HEK293 (cell line): ENCODE results near the gene CD99L2.

Source experiments
- CTCF ChIA-PET: fragments of 350-600 bp; formaldehyde crosslinking; extraction: SDS; loops from one replicate; lab custom pipeline; 2021; ENCODE audit warnings: antibody characterized with exemption; lab: Yijun Ruan, JAX
- POLR2A ChIA-PET: fragments of 300-600 bp; formaldehyde crosslinking; extraction: SDS; loops from one replicate; lab custom pipeline; 2020; ENCODE audit warnings: antibody characterized with exemption, inconsistent platforms; lab: Yijun Ruan, JAX
- H3K27ac ChIP-seq: fragments of 200-500 bp; sonication (Bioruptor generic); 2 replicates; pipeline ENCODE4 v1.5.1; 2014; ENCODE audit warnings: low read depth, low read length, control low read depth, inconsistent platforms; ENCODE audit errors: extremely low read depth
- H3K36me3 ChIP-seq, 2 experiments: fragments of 200-500 bp in 1 of 2; sonication (Bioruptor generic) in 1 of 2; 1 replicate in 1 of 2; 2 replicates in 1 of 2; pipeline ENCODE4 v1.5.1; 2014 to 2017; ENCODE audit warnings: inconsistent platforms in 2 of 2, low read length in 2 of 2; ENCODE audit not compliant: control insufficient read depth in 2 of 2, insufficient read depth in 1 of 2
- H3K4me1 ChIP-seq: fragments of 200-500 bp; sonication (Bioruptor generic); 2 replicates; pipeline ENCODE4 v1.5.1; 2014; ENCODE audit warnings: mild to moderate bottlenecking, low read length, inconsistent platforms; ENCODE audit not compliant: control insufficient read depth, insufficient read depth
- H3K4me3 ChIP-seq: 2 replicates; pipeline ENCODE4 v1.5.1; 2011; ENCODE audit warnings: low read depth, mild to moderate bottlenecking, control low read depth, low read length, moderate library complexity
- H3K9me3 ChIP-seq: fragments of 200-500 bp; sonication (Bioruptor generic); 2 replicates; pipeline ENCODE4 v1.5.1; 2014; ENCODE audit warnings: low read depth, low read length, inconsistent platforms; ENCODE audit not compliant: control insufficient read depth, insufficient read depth
- AEBP2 ChIP-seq: fragments of 450-650 bp; formaldehyde crosslinking; IDR thresholded peaks from 2 replicates; pipeline ENCODE4 v1.5.1; 2016; ENCODE audit warnings: missing biosample characterization, missing genetic modification characterization, borderline replicate concordance
- GLIS2 ChIP-seq: fragments of 450-650 bp; formaldehyde crosslinking; IDR thresholded peaks from 2 replicates; pipeline ENCODE4 v1.5.1; 2016; ENCODE audit warnings: missing biosample characterization, missing genetic modification characterization
- IKZF3 ChIP-seq: fragments of 450-650 bp; IDR thresholded peaks from 2 replicates; pipeline ENCODE4 v1.5.0; 2018; ENCODE audit warnings: missing biosample characterization, mild to moderate bottlenecking, missing genetic modification characterization, moderate library complexity
- KLF10 ChIP-seq: fragments of 450-650 bp; IDR thresholded peaks from 2 replicates; pipeline ENCODE4 v1.5.1; 2018; ENCODE audit warnings: missing biosample characterization, mild to moderate bottlenecking, missing genetic modification characterization
- KLF16 ChIP-seq: fragments of 450-650 bp; formaldehyde crosslinking; IDR thresholded peaks from 2 replicates; pipeline ENCODE4 v1.5.1; 2017; ENCODE audit warnings: missing biosample characterization, missing genetic modification characterization
- PRDM1 ChIP-seq: fragments of 450-650 bp; formaldehyde crosslinking; IDR thresholded peaks from 2 replicates; pipeline ENCODE4; 2016; ENCODE audit warnings: missing biosample characterization, missing genetic modification characterization
- PRDM6 ChIP-seq: fragments of 450-650 bp; formaldehyde crosslinking; IDR thresholded peaks from 2 replicates; pipeline ENCODE4 v1.5.1; 2017; ENCODE audit warnings: missing biosample characterization, missing genetic modification characterization
- SCRT2 ChIP-seq: fragments of 450-650 bp; formaldehyde crosslinking; IDR thresholded peaks from 2 replicates; pipeline ENCODE4 v1.5.1; 2016; ENCODE audit warnings: missing biosample characterization, missing genetic modification characterization
- ZBTB8A ChIP-seq: fragments of 450-650 bp; formaldehyde crosslinking; IDR thresholded peaks from 2 replicates; pipeline ENCODE4 v1.5.1; 2016; ENCODE audit warnings: missing biosample characterization, missing genetic modification characterization
- ZIC2 ChIP-seq: fragments of 450-650 bp; formaldehyde crosslinking; IDR thresholded peaks from 2 replicates; pipeline ENCODE4 v1.5.1; 2016; ENCODE audit warnings: missing biosample characterization, missing genetic modification characterization
- ZNF155 ChIP-seq: fragments of 450-650 bp; formaldehyde crosslinking; IDR thresholded peaks from 2 replicates; pipeline ENCODE4 v1.5.1; 2016; ENCODE audit warnings: missing biosample characterization, missing genetic modification characterization
- ZNF157 ChIP-seq: fragments of 450-650 bp; formaldehyde crosslinking; IDR thresholded peaks from 2 replicates; pipeline ENCODE4 v1.5.1; 2016; ENCODE audit warnings: missing biosample characterization, missing genetic modification characterization
- ZNF169 ChIP-seq: fragments of 450-650 bp; formaldehyde crosslinking; IDR thresholded peaks from 2 replicates; pipeline ENCODE4 v1.5.1; 2016; ENCODE audit warnings: missing biosample characterization, missing genetic modification characterization
- ZNF174 ChIP-seq: fragments of 450-650 bp; formaldehyde crosslinking; IDR thresholded peaks from 2 replicates; pipeline ENCODE4 v1.5.0; 2017; ENCODE audit warnings: missing biosample characterization, mild to moderate bottlenecking, missing genetic modification characterization
- ZNF335 ChIP-seq: fragments of 450-650 bp; formaldehyde crosslinking; conservative IDR thresholded peaks from 2 replicates; pipeline ENCODE4 v1.5.1; 2016; ENCODE audit warnings: missing biosample characterization, missing genetic modification characterization
- ZNF341 ChIP-seq: fragments of 450-650 bp; formaldehyde crosslinking; IDR thresholded peaks from 2 replicates; pipeline ENCODE4; 2016; ENCODE audit warnings: low read depth, missing biosample characterization, missing genetic modification characterization
- ZNF37A ChIP-seq: fragments of 450-650 bp; IDR thresholded peaks from 2 replicates; pipeline ENCODE4 v1.5.1; 2018; ENCODE audit warnings: missing biosample characterization, missing genetic modification characterization
- ZNF433 ChIP-seq: fragments of 450-650 bp; formaldehyde crosslinking; IDR thresholded peaks from 2 replicates; pipeline ENCODE4 v1.5.1; 2016; ENCODE audit warnings: missing biosample characterization, missing genetic modification characterization, low read depth
- ZNF514 ChIP-seq: fragments of 450-650 bp; formaldehyde crosslinking; IDR thresholded peaks from 2 replicates; pipeline ENCODE4 v1.5.1; 2016; ENCODE audit warnings: missing biosample characterization, missing genetic modification characterization
- ZNF548 ChIP-seq: fragments of 450-650 bp; formaldehyde crosslinking; IDR thresholded peaks from 2 replicates; pipeline ENCODE4 v1.5.1; 2016; ENCODE audit warnings: missing biosample characterization, missing genetic modification characterization
- ZNF549 ChIP-seq: fragments of 450-650 bp; IDR thresholded peaks from 2 replicates; pipeline ENCODE4 v1.5.1; 2018; ENCODE audit warnings: missing biosample characterization, missing genetic modification characterization, mild to moderate bottlenecking, inconsistent platforms, moderate library complexity
- ZNF639 ChIP-seq: fragments of 450-650 bp; formaldehyde crosslinking; IDR thresholded peaks from 2 replicates; pipeline ENCODE4 v1.5.1; 2016; ENCODE audit warnings: missing biosample characterization, missing genetic modification characterization
- ZNF654 ChIP-seq: fragments of 450-650 bp; formaldehyde crosslinking; IDR thresholded peaks from 2 replicates; pipeline ENCODE4 v1.5.1; 2016; ENCODE audit warnings: low read depth, missing biosample characterization, missing genetic modification characterization
- ZNF677 ChIP-seq: fragments of 450-650 bp; IDR thresholded peaks from 2 replicates; pipeline ENCODE4 v1.5.0; 2018; ENCODE audit warnings: missing biosample characterization, mild to moderate bottlenecking, missing genetic modification characterization, moderate library complexity
- ZNF777 ChIP-seq: fragments of 450-650 bp; formaldehyde crosslinking; IDR thresholded peaks from 2 replicates; pipeline ENCODE4 v1.5.1; 2017; ENCODE audit warnings: missing biosample characterization, missing genetic modification characterization, borderline replicate concordance
- ZSCAN4 ChIP-seq: fragments of 450-650 bp; formaldehyde crosslinking; IDR thresholded peaks from 2 replicates; pipeline ENCODE4 v1.5.1; 2017; ENCODE audit warnings: missing biosample characterization, missing genetic modification characterization
- TF ChIP-seq, protein P1 (sequence below): fragments of 450-650 bp; formaldehyde crosslinking; IDR thresholded peaks from 2 replicates; pipeline ENCODE4 v1.5.1; 2017; ENCODE audit warnings: missing biosample characterization, missing genetic modification characterization

The CD99L2 gene

DNA sequence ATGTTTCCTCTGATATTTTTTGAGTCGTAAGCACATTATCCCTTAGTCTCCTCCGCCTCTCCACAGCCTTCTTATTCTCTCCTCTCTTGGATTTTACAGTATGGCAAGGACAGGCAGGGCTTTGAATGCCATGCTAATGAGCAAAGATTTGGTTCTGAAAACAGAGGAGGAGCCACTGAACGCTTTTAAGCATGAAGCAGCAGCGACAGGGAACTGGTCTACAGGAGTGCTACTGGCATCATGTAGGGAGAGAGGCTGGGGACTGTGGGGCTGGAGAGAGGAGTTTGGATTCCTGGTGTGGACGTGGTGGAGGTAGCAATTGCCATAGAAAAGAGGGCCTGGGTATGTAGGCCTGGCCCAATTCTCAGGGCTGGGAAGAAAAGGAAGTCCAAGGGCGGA, 4.6 kb upstream of the CD99L2 start (continued):
- TF ChIP-seq, protein P1, sequence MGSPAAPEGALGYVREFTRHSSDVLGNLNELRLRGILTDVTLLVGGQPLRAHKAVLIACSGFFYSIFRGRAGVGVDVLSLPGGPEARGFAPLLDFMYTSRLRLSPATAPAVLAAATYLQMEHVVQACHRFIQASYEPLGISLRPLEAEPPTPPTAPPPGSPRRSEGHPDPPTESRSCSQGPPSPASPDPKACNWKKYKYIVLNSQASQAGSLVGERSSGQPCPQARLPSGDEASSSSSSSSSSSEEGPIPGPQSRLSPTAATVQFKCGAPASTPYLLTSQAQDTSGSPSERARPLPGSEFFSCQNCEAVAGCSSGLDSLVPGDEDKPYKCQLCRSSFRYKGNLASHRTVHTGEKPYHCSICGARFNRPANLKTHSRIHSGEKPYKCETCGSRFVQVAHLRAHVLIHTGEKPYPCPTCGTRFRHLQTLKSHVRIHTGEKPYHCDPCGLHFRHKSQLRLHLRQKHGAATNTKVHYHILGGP: no peak
- TF ChIP-seq SCRT2 (tag by site-specific recombination) (no peak), ZNF777 (tag by site-specific recombination) (no peak), ZNF548 (tag by site-specific recombination) (no peak), ZNF677 (tag by site-specific recombination) (no peak), ZNF549 (tag by site-specific recombination) (no peak)

DNA sequence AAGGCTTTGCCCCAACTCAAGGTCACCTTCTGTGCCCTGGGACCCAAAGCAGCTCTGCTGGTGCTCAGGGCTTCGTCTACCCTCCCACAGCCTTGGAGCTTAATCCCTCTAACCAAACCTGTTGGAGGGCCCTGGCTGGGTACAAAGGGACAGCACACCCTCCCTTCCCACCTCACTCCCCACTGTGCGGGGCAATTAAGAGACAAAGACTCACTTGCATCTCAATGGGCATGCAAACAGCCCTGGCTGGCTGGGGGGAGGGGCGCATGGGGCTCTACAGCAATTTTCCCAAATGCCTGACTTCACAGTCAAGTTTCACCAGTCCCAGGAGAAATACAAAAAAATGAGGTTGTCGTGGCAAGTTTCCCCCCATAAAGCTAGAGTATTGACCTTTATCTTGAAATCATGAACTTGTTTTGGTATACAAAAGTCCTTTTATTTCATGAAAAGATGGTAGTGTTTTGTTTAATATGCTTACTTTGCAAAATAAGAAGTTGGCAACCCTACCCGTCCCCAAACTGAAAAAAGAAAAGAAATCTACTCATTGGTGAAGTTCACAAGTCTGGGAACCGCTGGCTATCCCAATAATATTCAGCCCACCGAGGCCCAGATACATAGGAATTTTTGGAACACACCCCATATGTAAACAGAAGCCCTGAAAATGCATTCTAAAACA, 4.1 kb upstream of the CD99L2 start:
- POLR2A ChIA-PET: no interaction called here
- Histone ChIP-seq H3K4me1 (peaks cover 6% of the 10 kb centered on the region; the same call in 1 of the 2 replicates), H3K27ac (no peak overlapping the region), H3K4me3 (no peak overlapping the region), H3K9me3 (no peaks in the 10 kb centered on the region), H3K36me3 (no peaks in the 10 kb centered on the region)
- 0 out of 2 replicates have a peak, but pooled peaks have one; percentile 19 for TF ChIP-seq ZNF341 (tag by site-specific recombination)
- peak; percentile 59 for TF ChIP-seq ZIC2
- TF ChIP-seq KLF16: no peak
- TF ChIP-seq ZNF433: no peak
- CTCF ChIA-PET: interaction anchor here (0.6 kb wide), 1 partner anchor 48 kb away, joined by 3 read pairs; no protein-coding TSS in a partner anchor

DNA sequence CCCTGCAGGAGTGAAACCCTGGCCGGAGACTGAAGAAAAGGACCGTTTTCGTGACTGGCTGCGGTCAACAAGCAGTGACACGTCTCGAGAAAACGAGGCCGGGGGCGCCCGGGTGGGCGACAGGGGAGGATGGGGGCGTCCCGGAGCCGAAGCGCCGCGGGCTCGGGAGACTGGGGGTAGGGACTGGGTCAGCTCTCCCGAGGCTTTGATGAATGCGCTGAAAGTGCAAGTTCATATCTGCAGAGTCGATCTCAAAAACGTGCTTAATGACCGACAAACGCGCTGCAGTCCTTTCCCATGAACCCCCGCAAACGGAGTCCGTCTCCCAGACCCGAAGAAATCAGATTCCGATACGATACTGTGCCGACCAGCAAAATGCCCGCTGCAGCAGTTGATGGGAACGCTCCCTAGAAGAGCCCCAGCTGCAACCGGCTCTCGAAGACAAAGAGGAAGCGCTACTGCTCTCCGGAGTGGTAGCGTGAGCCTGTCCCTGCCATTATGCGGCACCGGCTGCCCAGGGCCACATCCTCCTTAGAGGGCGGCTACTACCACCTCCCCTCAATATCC, 806 bp upstream of the CD99L2 start:
- H3K4me3 ChIP-seq: peak overlapping the region; percentile 50
- no peaks in the 10 kb centered on the region for H3K9me3 ChIP-seq
- peaks cover 6% of the 10 kb centered on the region; the same call in 1 of the 2 replicates for H3K4me1 ChIP-seq
- CTCF ChIA-PET: no interaction called here
- POLR2A ChIA-PET: no interaction called here
- H3K27ac ChIP-seq: peak overlapping the region; percentile 35; the same call in 1 of the 2 replicates
- peaks cover 0 to 3% of the 10 kb centered on the region in 2 experiments; a peak in 1 of 3 replicates for H3K36me3 ChIP-seq
- no peak for TF ChIP-seq ZNF155 (tag by site-specific recombination)
- TF ChIP-seq ZNF654 (tag by site-specific recombination): no peak
- TF ChIP-seq GLIS2 (tag by site-specific recombination): 0 out of 2 replicates have a peak, but pooled peaks have one; percentile 54
- TF ChIP-seq ZNF514: no peak
- no peak for TF ChIP-seq IKZF3
- TF ChIP-seq ZNF157: no peak
- TF ChIP-seq PRDM1 (tag by site-specific recombination): peak; percentile 42; the same call in 1 of the 2 replicates
- no peak for TF ChIP-seq ZSCAN4
- no peak for TF ChIP-seq ZNF169 (tag by site-specific recombination)
- TF ChIP-seq AEBP2 (tag by site-specific recombination): no peak
- no peak for TF ChIP-seq KLF10 (tag by site-specific recombination)
- TF ChIP-seq ZNF335 (tag by site-specific recombination): peak; percentile 77
- TF ChIP-seq ZNF639: no peak
- TF ChIP-seq ZBTB8A: no peak; the same call in 1 of the 2 replicates
- no peak for TF ChIP-seq PRDM6
- no peak for TF ChIP-seq ZNF37A (tag by site-specific recombination)
- no peak for TF ChIP-seq ZNF174 (tag by site-specific recombination)
